Measurements from ENCODE around the gene WNT3A.

DNA sequence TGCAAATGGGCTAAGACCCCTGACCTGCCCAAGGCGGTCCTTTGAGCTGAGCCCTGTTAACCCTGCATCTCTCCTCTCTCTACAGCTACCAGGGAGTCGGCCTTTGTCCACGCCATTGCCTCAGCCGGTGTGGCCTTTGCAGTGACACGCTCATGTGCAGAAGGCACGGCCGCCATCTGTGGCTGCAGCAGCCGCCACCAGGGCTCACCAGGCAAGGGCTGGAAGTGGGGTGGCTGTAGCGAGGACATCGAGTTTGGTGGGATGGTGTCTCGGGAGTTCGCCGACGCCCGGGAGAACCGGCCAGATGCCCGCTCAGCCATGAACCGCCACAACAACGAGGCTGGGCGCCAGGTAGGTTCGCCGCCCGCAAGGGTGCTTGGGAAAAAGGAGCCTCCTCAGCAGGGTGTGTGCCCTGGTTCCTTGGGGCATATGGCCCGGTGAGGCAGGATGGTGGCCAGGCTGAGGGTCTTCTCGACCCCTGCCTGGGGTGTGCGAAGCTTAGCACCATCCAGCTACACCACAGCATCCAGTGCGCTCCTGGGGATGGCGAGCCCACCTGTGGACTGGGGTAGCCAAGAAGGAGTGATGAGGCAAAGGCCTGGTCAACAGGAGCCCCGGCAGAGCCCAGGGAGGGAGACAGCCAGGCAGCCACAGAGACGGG lies 43.9 kb downstream of the WNT3A start:
- no peak for TF ChIP-seq CTCF (IDR thresholded peaks at IDR 0.05; ENCODE audit: low read depth, low read length)
- no peak for TF ChIP-seq EZH2phosphoT487 (IDR thresholded peaks at IDR 0.05; ENCODE audit: low read depth)
